AG09309 (cell line): ENCODE measurements around the gene NUMA1.

ENCODE experiments used
- DNase-seq: peaks from one replicate; pipeline ENCODE4 v3.0.0-alpha.2; 2010; ENCODE audit warnings: low read depth
- H3K4me3 ChIP-seq: 2 replicates; pipeline ENCODE4 v1.5.1; 2011; ENCODE audit warnings: mild to moderate bottlenecking, low read depth, low read length, moderate library complexity; ENCODE audit not compliant: control insufficient read depth
- CTCF ChIP-seq: IDR thresholded peaks from 2 replicates; pipeline ENCODE4 v1.5.1; 2011; ENCODE audit warnings: mild to moderate bottlenecking, low read depth, low read length, inconsistent platforms; ENCODE audit not compliant: insufficient read depth, control insufficient read depth; ENCODE audit errors: missing control alignments

Gene NUMA1

GRCh38 chr11:72058416-72059034 lies 21.8 kb downstream of the NUMA1 start:
- TF ChIP-seq CTCF, result no peak
- H3K4me3 ChIP-seq, result no peak overlapping the region
- no peak for DNase-seq

- H3K4me3 ChIP-seq, result no peak overlapping the region
- TF ChIP-seq CTCF, result no peak
- DNase-seq, result no peak
Measured at GRCh38 chr11:72048766-72049460, 31.4 kb downstream of the NUMA1 start.

- TF ChIP-seq CTCF, result no peak
- DNase-seq, result no peak
Measured at GRCh38 chr11:72045849-72046248, 34.5 kb downstream of the NUMA1 start.

GRCh38 chr11:72042064-72042745 lies 38.1 kb downstream of the NUMA1 start:
- no peak for DNase-seq
- H3K4me3 ChIP-seq, result peak overlapping the region; percentile 70
- no peak for TF ChIP-seq CTCF

More at GRCh38 chr11:72045849-72046248, 34.5 kb downstream of the NUMA1 start:
- no peak overlapping the region for H3K4me3 ChIP-seq

- TF ChIP-seq CTCF, result no peak
- peak; percentile 60 for DNase-seq
- peak overlapping the region; percentile 70 for H3K4me3 ChIP-seq
Measured at GRCh38 chr11:72041364-72042063, 38.8 kb downstream of the NUMA1 start.
